GM12878 (cell line): ENCODE data around the gene ADAMTS17. TPM values are rescaled to one million over a fixed set of nuclear protein-coding genes. Genes with fewer than 3 reads are reported as not detected.

ENCODE experiments used
- ATAC-seq: fragments of 200-7000 bp; cut with Tn5 transposase; 3 replicates; pipeline ENCODE4 v1.9.1; 2020; ENCODE audit warnings: mild to moderate bottlenecking, moderate library complexity
- BruUV-seq: library from RNA; stranded (reverse); fragments of 400-500 nt; replicated peaks from 2 replicates; lab custom pipeline; 2021; lab: Mats Ljungman, UMichigan
- CTCF ChIA-PET: fragments of 300-600 bp; sonication (Branson Sonifier 250); formaldehyde crosslinking; extraction: SDS; loops from one replicate; lab custom pipeline; 2021; ENCODE audit warnings: inconsistent platforms; lab: Yijun Ruan, JAX
- POLR2A ChIA-PET: fragments of 350-600 bp; formaldehyde crosslinking; extraction: SDS; loops from one replicate; lab custom pipeline; 2021; ENCODE audit warnings: inconsistent platforms; lab: Charles Lee
- RAD21 ChIA-PET: fragments of 300-600 bp; sonication (Branson Sonifier 250); formaldehyde crosslinking; loops from one replicate; lab custom pipeline; 2023; ENCODE audit warnings: antibody characterized with exemption; ENCODE audit not compliant: unreplicated experiment; lab: Charles Lee
- SMC1A ChIA-PET: fragments of 300-600 bp; sonication (Branson Sonifier 250); formaldehyde crosslinking; loops from one replicate; lab custom pipeline; 2023; ENCODE audit not compliant: unreplicated experiment, uncharacterized antibody; lab: Charles Lee
- DNase-seq: peaks from one replicate; pipeline ENCODE4 v3.0.0-alpha.2; 2011; ENCODE audit warnings: low read depth, low spot score
- FAIRE-seq: peaks from 3 replicates; lab custom pipeline; 2011; peaks lifted over from hg19 to GRCh38; lab: Jason Lieb, UNC
- H2AFZ ChIP-seq: 2 replicates; pipeline ENCODE4 v1.6.0; 2011; ENCODE audit warnings: low read depth, low read length, control low read depth; ENCODE audit not compliant: control insufficient read depth
- H3K27ac ChIP-seq: 2 replicates; pipeline ENCODE4 v1.5.1; 2011; ENCODE audit warnings: control low read depth; ENCODE audit not compliant: control insufficient read depth, insufficient read depth
- H3K27me3 ChIP-seq, 2 experiments: replicated peaks in 1 of 2; 2 replicates each; pipeline versions ENCODE4 v1.6.0 to v1.6.1; 2011; ENCODE audit warnings: low read length in 1 of 2; ENCODE audit not compliant: control insufficient read depth in 2 of 2, insufficient read depth in 2 of 2
- H3K36me3 ChIP-seq, 2 experiments: 2 replicates each; pipeline ENCODE4 v1.5.1; 2011; ENCODE audit warnings: low read length in 1 of 2; ENCODE audit not compliant: control insufficient read depth in 2 of 2, insufficient read depth in 2 of 2
- H3K4me1 ChIP-seq: 2 replicates; pipeline ENCODE4 v1.6.1; 2011; ENCODE audit warnings: mild to moderate bottlenecking, low read length, moderate library complexity, mixed read lengths; ENCODE audit not compliant: control insufficient read depth, insufficient read depth
- H3K4me2 ChIP-seq: 2 replicates; pipeline ENCODE4 v1.6.0; 2011; ENCODE audit warnings: control low read depth; ENCODE audit not compliant: control insufficient read depth, insufficient read depth
- H3K4me3 ChIP-seq: fragments of 200-600 bp; sonication (generic); 2 replicates; pipeline ENCODE4 v1.5.1; 2016
- H3K79me2 ChIP-seq: 2 replicates; pipeline ENCODE4 v1.6.0; 2011; ENCODE audit warnings: low read length; ENCODE audit not compliant: control insufficient read depth, insufficient read depth
- H3K9ac ChIP-seq: 2 replicates; pipeline ENCODE4 v1.8.0; 2011; ENCODE audit warnings: low read length, control low read depth, mixed read lengths; ENCODE audit not compliant: control insufficient read depth, insufficient read depth
- H3K9me3 ChIP-seq: replicated peaks from 3 replicates; pipeline ENCODE4 v1.5.1; 2011; ENCODE audit warnings: mild to moderate bottlenecking, low read length; ENCODE audit not compliant: control insufficient read depth, insufficient read depth
- H4K20me1 ChIP-seq: 2 replicates; pipeline ENCODE4 v1.6.0; 2011; ENCODE audit not compliant: control insufficient read depth, insufficient read depth
- CHD2 ChIP-seq: IDR thresholded peaks from 2 replicates; pipeline ENCODE4 v1.6.1; 2011; ENCODE audit warnings: low read depth, low read length, improper control_type of control experiment, borderline replicate concordance
- IRF4 ChIP-seq: IDR thresholded peaks from 2 replicates; pipeline ENCODE4 v1.6.1; 2011; ENCODE audit warnings: low read depth, low read length
- RCOR1 ChIP-seq: conservative IDR thresholded peaks from 2 replicates; pipeline ENCODE4 v1.6.1; 2012; ENCODE audit warnings: low read depth, low read length, improper control_type of control experiment
- REST ChIP-seq: IDR thresholded peaks from 2 replicates; pipeline ENCODE4 v1.6.1; 2012; ENCODE audit warnings: mild to moderate bottlenecking, low read depth, low read length
- SP1 ChIP-seq: IDR thresholded peaks from one replicate; pipeline ENCODE4 v1.6.1; 2011; ENCODE audit warnings: low read depth, low read length
- ZNF217 ChIP-seq: fragments of 450-650 bp; IDR thresholded peaks from 2 replicates; pipeline ENCODE4 v1.6.1; 2017; ENCODE audit warnings: antibody characterized with exemption, mild to moderate bottlenecking
- WGBS: methylation state at CpG from one replicate; pipeline ENCODE4 v1.1.6; 2016; ENCODE audit warnings: low lambda C conversion rate; ENCODE audit not compliant: insufficient replicate concordance, insufficient coverage; ENCODE audit errors: missing lambda C conversion rate; 5-methylcytosine and 5-hydroxymethylcytosine counted together
- in situ Hi-C: fragments of 300-500 bp; cut with MboI; formaldehyde crosslinking; loops from 9 replicates; pipeline ENCODE4 v1.14.3; 2018; ENCODE audit warnings: mixed read lengths
- intact Hi-C: fragments of 100-400 bp; cut with micrococcal nuclease; formaldehyde crosslinking; loops from one replicate; pipeline ENCODE4 v1.14.2; 2022; ENCODE audit not compliant: unreplicated experiment
- polyA plus RNA-seq, 11 experiments: library from polyadenylated mRNA; depleted of rRNA in 4 of 11; unstranded in 6 of 11; stranded (reverse) in 5 of 11; fragments of >200 nt; fragmentation: Nextera tagmentation in 4 of 11; fragmentation: Illumina TruSeq in 1 of 11; extraction: Ambion mirVana in 4 of 11; extraction: Trizol in 1 of 11; gene quantifications; 1 replicate in 1 of 11; 2 replicates in 10 of 11; pipeline versions ENCODE4 v1.2.1 to v1.2.3, GENCODE V29; 2011 to 2016; ENCODE audit warnings: inconsistent platforms in 2 of 11, missing spikeins in 2 of 11, low read depth in 1 of 11
- total RNA-seq, 4 experiments: library from RNA; depleted of rRNA in 3 of 4; stranded (reverse); fragments of >200 nt in 3 of 4; fragmentation: Illumina TruSeq in 1 of 4; extraction: Trizol in 1 of 4; gene quantifications; 2 replicates each; pipeline versions ENCODE4 v1.2.1 to v1.2.3, GENCODE V29; 2013 to 2021
- TF ChIP-seq, protein P1 (sequence below): fragments of 450-650 bp; IDR thresholded peaks from 2 replicates; pipeline ENCODE4 v1.6.1; 2017; ENCODE audit warnings: mild to moderate bottlenecking, moderate library complexity

Gene ADAMTS17
- total and polyA plus RNA-seq, 10 of the 15 experiments (the other 5 are each of a cell fraction or from before 2014, with no cell fraction given) = 0.04 to 0.50 (median 0.10) TPM; not detected in 4

DNA sequence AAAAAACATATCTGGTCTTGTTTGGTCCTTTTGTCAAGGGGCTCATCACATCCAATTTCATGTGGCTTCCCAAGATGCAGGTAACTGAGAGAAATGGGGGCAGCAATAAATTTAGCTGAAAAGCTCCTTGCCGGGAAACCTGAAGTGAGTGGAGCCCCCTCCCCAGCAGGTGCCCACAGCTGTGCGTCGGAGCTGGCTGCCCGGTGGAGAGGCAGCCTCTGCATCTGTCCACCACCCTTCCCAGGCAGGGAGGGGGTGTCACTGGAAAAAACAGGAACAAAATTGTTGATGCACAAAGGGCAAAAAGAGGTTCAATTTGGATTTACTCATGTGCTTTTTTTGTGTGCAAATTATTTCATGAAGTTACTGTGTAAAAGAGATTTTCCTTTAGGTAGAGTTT is 359.1 kb downstream of the ADAMTS17 start:
- H3K9ac ChIP-seq = no peak overlapping the region
- ChIA-PET RAD21 (no interaction called here), CTCF (no interaction called here), SMC1A (no interaction called here), POLR2A (no interaction called here)
- no peaks in the 10 kb centered on the region for H4K20me1 ChIP-seq
- BruUV-seq = no TSS peak
- intact Hi-C loops = no loop called here
- no peak for TF ChIP-seq IRF4
- 2% methylated on average over 4 of the region's 4 CpGs for WGBS
- no peak overlapping the region for H3K4me2 ChIP-seq
- H3K4me3 ChIP-seq = no peak overlapping the region
- H3K79me2 ChIP-seq = no peaks in the 10 kb centered on the region
- in situ Hi-C loops = no loop called here
- H3K27me3 ChIP-seq = peaks cover 1 to 2% of the 10 kb centered on the region in 2 experiments; a peak in 3 of 4 replicates
- no peak overlapping the region for H3K27ac ChIP-seq
- ATAC-seq (no peak), DNase-seq (no peak), FAIRE-seq (no peak)
- H3K9me3 ChIP-seq = no peaks in the 10 kb centered on the region; the same call in 2 of the 3 replicates
- H2AFZ ChIP-seq = no peak overlapping the region
- no peaks in the 10 kb centered on the region for H3K36me3 ChIP-seq
- no peaks in the 10 kb centered on the region for H3K4me1 ChIP-seq

DNA sequence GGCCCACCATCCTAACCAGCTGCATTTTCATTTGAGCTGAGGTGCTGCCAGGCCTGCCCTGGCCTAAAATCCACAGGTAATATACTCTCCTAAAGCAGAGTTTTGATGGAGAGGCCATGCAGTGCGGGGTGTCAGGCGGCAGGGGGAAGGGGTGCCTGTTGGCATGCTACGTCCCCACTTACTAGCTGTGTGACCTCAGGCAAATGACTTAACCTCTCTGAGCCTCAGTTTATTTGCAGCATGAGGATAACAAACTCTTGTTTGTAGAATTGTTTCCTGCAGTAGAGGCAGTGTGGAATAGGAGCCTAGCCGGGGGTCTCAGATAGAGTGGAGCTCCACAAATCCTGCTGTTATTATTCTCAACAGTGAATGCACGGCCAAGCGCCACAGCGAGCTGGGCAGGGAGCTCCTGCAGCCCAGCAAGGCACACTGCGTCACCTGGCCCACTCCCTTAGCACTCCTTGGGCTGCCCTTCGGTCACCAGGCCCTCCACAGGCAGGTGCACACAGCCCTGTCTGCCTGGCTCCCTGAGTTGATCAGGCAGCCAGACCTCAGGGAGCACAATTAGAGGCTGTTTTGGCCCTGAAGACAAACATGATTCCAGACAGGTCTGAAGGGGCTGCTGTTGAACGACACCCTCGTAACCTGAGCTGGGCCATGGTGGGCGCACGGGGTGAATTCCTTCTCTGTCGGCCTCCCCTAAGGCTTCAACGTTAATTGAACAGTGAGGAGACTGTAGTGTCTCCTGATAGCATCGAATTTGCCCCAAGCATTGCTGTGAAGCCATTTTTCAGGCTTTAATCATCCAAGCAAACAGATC is 359.7 kb downstream of the ADAMTS17 start:
- DNase-seq (no peak), FAIRE-seq (no peak), ATAC-seq (no peak)
- no peak overlapping the region for H3K27ac ChIP-seq
- TF ChIP-seq CHD2 (no peak), ZNF217 (no peak), SP1 (no peak), RCOR1 (no peak), REST (no peak)
- TF ChIP-seq, protein P1, sequence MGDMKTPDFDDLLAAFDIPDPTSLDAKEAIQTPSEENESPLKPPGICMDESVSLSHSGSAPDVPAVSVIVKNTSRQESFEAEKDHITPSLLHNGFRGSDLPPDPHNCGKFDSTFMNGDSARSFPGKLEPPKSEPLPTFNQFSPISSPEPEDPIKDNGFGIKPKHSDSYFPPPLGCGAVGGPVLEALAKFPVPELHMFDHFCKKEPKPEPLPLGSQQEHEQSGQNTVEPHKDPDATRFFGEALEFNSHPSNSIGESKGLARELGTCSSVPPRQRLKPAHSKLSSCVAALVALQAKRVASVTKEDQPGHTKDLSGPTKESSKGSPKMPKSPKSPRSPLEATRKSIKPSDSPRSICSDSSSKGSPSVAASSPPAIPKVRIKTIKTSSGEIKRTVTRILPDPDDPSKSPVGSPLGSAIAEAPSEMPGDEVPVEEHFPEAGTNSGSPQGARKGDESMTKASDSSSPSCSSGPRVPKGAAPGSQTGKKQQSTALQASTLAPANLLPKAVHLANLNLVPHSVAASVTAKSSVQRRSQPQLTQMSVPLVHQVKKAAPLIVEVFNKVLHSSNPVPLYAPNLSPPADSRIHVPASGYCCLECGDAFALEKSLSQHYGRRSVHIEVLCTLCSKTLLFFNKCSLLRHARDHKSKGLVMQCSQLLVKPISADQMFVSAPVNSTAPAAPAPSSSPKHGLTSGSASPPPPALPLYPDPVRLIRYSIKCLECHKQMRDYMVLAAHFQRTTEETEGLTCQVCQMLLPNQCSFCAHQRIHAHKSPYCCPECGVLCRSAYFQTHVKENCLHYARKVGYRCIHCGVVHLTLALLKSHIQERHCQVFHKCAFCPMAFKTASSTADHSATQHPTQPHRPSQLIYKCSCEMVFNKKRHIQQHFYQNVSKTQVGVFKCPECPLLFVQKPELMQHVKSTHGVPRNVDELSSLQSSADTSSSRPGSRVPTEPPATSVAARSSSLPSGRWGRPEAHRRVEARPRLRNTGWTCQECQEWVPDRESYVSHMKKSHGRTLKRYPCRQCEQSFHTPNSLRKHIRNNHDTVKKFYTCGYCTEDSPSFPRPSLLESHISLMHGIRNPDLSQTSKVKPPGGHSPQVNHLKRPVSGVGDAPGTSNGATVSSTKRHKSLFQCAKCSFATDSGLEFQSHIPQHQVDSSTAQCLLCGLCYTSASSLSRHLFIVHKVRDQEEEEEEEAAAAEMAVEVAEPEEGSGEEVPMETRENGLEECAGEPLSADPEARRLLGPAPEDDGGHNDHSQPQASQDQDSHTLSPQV = no peak
- in situ Hi-C loops = no loop called here
- H3K9me3 ChIP-seq = no peaks in the 10 kb centered on the region; the same call in 2 of the 3 replicates
- peaks cover 1 to 2% of the 10 kb centered on the region in 2 experiments; a peak in 3 of 4 replicates for H3K27me3 ChIP-seq
- H3K79me2 ChIP-seq = no peaks in the 10 kb centered on the region
- no peak overlapping the region for H3K4me2 ChIP-seq
- ChIA-PET SMC1A (no interaction called here), CTCF (no interaction called here), POLR2A (no interaction called here), RAD21 (no interaction called here)
- BruUV-seq = no TSS peak
- no peaks in the 10 kb centered on the region for H3K36me3 ChIP-seq
- H2AFZ ChIP-seq = no peak overlapping the region
- no peak overlapping the region for H3K9ac ChIP-seq
- no peaks in the 10 kb centered on the region for H3K4me1 ChIP-seq
- WGBS = 22% methylated on average over 16 of the region's 16 CpGs
- intact Hi-C loops = no loop called here
- H4K20me1 ChIP-seq = no peaks in the 10 kb centered on the region
- H3K4me3 ChIP-seq = no peak overlapping the region
